DND-41 (cell line): ENCODE measurements around the gene ACAP1.

ENCODE experiments used
- EZH2 ChIP-seq: IDR thresholded peaks from 3 replicates; pipeline ENCODE4 v1.6.1; 2012; ENCODE audit warnings: borderline replicate concordance, low read depth, mild to moderate bottlenecking, moderate library complexity, low read length, inconsistent platforms; ENCODE audit not compliant: severe bottlenecking
- TF ChIP-seq, protein P1 (sequence below): IDR thresholded peaks from 2 replicates; pipeline ENCODE4 v1.5.1; 2012; ENCODE audit warnings: borderline replicate concordance, low read length, moderate library complexity, mild to moderate bottlenecking; ENCODE audit not compliant: poor library complexity, severe bottlenecking; ENCODE audit errors: extremely low read depth

DNA sequence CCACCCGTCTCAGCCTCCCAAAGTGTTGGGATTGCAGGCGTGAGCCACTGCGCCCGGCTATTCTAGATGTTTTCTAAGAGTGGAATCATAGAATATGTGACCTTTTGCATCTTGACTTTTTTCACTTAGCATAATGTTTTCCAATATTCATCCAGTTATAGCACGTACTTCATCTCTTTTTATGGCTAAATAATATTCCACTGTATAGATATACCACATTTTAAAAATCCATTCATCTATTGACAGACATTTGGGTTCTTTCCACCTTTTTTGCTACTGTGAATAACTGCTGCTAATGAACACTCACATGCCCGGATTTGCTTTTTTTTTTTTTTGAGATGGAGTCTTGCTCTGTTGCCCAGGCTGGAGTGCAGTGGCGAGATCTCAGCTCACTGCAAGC, 32.1 kb upstream of the ACAP1 start:
- TF ChIP-seq, protein P1, sequence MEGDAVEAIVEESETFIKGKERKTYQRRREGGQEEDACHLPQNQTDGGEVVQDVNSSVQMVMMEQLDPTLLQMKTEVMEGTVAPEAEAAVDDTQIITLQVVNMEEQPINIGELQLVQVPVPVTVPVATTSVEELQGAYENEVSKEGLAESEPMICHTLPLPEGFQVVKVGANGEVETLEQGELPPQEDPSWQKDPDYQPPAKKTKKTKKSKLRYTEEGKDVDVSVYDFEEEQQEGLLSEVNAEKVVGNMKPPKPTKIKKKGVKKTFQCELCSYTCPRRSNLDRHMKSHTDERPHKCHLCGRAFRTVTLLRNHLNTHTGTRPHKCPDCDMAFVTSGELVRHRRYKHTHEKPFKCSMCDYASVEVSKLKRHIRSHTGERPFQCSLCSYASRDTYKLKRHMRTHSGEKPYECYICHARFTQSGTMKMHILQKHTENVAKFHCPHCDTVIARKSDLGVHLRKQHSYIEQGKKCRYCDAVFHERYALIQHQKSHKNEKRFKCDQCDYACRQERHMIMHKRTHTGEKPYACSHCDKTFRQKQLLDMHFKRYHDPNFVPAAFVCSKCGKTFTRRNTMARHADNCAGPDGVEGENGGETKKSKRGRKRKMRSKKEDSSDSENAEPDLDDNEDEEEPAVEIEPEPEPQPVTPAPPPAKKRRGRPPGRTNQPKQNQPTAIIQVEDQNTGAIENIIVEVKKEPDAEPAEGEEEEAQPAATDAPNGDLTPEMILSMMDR, result no peak
- no peak for TF ChIP-seq EZH2
